HG03571 (cell line): ENCODE data around the gene OR4F17.
"Not testable (repeated sequence)": the region's sequence is repeated elsewhere in the genome, so short reads cannot be mapped to it uniquely, and the experiment has no call there.

Source experiments
- ATAC-seq: cut with Tn5 transposase; IDR thresholded peaks from one replicate; pipeline ENCODE4 v1.9.1; 2021; ENCODE audit not compliant: unreplicated experiment

OR4F17 gene, protein sequence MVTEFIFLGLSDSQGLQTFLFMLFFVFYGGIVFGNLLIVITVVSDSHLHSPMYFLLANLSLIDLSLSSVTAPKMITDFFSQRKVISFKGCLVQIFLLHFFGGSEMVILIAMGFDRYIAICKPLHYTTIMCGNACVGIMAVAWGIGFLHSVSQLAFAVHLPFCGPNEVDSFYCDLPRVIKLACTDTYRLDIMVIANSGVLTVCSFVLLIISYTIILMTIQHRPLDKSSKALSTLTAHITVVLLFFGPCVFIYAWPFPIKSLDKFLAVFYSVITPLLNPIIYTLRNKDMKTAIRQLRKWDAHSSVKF

GRCh38 chr19:106804-107203, at the start of gene OR4F17:
Gene OR4F17, plus strand, starts transcription at chr19:107104. Its CDS starts 3,575 bp downstream, at chr19:110679.
- not testable (repeated sequence) for ATAC-seq

- not testable (repeated sequence) for ATAC-seq
These were observed 36.1 kb upstream of the OR4F17 start for GRCh38 chr19:70793-71192.

GRCh38 chr19:82864-83263, 24.0 kb upstream of the OR4F17 start:
- not testable (repeated sequence) for ATAC-seq

DNA sequence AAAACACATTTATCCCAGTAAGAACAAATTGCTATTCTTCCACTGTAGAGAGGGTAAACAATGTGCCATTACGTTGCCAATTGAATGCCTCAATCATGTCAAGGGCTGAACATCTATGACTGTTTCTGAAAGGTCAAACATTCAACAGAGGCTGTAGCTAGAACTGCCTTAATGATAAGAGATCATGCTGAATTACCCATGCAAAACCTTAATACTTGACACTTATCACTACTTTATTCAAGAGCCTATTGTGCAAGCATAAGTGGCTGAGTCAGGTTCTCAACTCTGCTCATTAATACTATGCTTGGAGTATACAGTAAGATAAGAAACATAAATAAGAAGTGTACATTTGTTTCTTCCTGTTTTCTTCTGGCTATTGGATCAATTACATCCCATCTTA, 23.3 kb upstream of the OR4F17 start:
- ATAC-seq, result not testable (repeated sequence)

DNA sequence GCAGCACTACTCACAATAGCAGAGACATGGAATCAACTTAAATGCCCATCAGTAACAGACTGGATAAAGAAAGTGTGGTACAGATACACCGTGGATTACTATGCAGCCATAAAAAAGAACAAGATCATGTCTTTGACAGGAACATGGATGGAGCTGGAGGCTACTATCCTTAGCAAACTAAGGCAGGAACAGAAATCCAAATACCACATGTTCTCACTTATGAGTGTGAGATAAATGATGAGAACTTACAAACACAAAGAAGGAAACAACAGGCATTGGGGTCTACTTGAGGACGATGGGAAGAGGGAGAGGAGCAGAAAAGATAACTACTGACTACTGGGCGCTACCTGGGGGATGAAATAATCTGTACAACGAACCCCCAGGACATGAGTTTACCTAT, 16.2 kb upstream of the OR4F17 start:
- ATAC-seq, result not testable (repeated sequence)

DNA sequence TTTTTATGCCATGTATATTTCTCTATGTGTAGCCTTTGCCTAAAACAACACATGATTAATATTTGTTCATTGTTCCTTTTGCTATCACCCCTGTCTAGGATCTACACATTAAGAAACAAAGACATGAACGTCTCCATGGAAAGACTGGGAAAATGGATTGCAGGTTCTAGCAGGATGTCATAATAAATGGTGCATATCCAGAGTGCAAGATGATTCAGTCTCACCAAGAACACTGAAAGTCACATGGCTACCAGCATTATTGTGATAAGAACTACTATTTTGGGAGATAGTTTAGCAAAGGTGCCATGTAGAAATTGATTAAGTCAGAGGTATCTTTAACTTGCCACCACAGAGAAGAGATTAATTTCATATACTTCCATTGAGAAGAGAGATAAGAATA, 12.1 kb upstream of the OR4F17 start:
- not testable (repeated sequence) for ATAC-seq

DNA sequence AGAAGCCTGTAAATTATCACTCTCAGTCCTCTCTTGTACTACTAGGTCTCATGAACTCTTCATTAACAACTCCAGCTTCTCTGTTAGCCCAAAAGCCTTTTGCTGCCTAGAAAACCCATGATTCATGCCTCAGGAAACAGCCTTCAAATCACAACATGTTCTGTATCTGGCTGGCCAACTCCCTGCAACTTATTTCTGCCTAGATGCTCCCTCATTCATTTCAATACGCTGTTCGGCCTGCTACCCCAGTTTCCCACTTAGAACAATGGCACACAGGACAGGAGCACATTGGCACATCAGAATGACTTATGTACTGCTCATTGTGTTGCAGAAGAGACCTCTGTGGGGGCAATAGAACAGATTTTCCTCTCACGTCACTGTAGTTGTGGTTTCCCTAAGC, 9.3 kb upstream of the OR4F17 start:
- ATAC-seq, result not testable (repeated sequence)

DNA sequence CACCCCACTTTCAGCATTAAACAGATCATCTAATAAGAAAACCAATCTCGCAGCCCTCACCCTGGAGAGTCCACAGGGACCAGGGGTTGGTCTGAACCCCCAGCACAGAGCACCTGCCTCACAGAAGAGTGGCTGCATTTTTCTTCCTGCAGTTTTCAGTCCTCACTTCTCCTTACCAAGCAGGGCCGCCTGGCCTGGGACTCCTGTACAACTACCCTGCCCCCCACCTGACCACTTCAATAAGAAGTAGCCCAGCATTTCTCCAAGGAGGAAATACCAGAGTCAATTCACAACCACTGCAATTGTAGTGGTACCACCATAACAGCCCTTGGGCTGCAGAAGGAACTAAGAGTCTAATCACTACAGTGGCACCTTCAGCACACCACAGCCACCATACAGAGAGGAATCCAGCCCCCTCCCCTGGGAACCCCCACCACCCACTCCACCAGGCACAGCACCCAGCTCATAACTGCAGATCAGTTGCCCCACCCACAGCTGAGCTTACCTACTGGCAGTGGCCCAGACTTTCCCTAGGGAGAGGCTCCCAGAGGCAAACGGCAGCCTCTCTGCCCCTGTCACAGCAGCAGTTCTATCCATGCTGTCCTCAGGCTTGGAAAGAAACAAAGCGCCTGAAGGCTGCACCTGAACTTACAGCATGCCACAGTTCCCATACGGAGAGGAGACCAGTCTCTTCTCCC, 13.7 kb downstream of the OR4F17 start:
- ATAC-seq, result not testable (repeated sequence)
